Fibroblast of lung (primary cell): ENCODE data around the gene MOB4.

Source experiments
- EZH2 ChIP-seq: IDR thresholded peaks from 2 replicates; pipeline ENCODE4 v1.5.1; 2012; ENCODE audit warnings: low read length, control low read depth, mild to moderate bottlenecking; ENCODE audit errors: missing control alignments
- TF ChIP-seq, protein P1 (sequence below), 2 donors: IDR thresholded peaks in 1 of 2; conservative IDR thresholded peaks in 1 of 2; 1 replicate in 1 of 2; 2 replicates in 1 of 2; pipeline ENCODE4 v1.5.1; 2011 to 2012; ENCODE audit warnings: low read length in 2 of 2, control low read depth in 1 of 2, inconsistent platforms in 1 of 2, low read depth in 1 of 2, mild to moderate bottlenecking in 1 of 2

DNA sequence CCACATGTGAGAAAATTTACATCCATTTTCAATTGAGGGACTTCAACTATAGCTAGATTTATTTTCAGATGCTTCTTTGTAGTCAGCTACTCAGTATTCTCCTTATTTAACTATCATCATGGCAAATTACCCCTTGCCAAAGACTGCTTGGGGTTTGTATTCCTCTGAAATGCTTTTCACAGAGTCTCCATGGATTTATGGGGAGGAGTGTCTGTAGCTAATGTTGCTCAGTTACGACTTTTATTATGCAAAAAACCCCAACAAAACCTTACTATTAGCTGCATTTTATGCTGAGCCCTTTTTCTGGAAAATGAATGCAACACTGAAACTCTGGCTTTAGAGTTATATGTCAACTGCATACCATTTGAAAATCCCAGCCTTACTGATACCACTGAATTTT lies 80.9 kb downstream of the MOB4 start:
- TF ChIP-seq, protein P1, sequence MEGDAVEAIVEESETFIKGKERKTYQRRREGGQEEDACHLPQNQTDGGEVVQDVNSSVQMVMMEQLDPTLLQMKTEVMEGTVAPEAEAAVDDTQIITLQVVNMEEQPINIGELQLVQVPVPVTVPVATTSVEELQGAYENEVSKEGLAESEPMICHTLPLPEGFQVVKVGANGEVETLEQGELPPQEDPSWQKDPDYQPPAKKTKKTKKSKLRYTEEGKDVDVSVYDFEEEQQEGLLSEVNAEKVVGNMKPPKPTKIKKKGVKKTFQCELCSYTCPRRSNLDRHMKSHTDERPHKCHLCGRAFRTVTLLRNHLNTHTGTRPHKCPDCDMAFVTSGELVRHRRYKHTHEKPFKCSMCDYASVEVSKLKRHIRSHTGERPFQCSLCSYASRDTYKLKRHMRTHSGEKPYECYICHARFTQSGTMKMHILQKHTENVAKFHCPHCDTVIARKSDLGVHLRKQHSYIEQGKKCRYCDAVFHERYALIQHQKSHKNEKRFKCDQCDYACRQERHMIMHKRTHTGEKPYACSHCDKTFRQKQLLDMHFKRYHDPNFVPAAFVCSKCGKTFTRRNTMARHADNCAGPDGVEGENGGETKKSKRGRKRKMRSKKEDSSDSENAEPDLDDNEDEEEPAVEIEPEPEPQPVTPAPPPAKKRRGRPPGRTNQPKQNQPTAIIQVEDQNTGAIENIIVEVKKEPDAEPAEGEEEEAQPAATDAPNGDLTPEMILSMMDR (conservative IDR thresholded peaks at IDR 0.05 in 1 of 2, IDR thresholded peaks at IDR 0.05 in 1 of 2; ENCODE audit: low read depth in 1 of 2, low read length in 2 of 2), result no peak
- TF ChIP-seq EZH2, result no peak
